Limb (tissue), 2 donors: ENCODE results near the gene ATP5F1E.
"Not testable (repeated sequence)": the region's sequence is repeated elsewhere in the genome, so short reads cannot be mapped to it uniquely, and the experiment has no call there.

ENCODE experiments used
- DNase-seq, 2 donors: peaks; one replicate each; pipeline ENCODE4 v3.0.0-alpha.2; 2016; ENCODE audit errors: extremely low spot score in 2 of 2

ATP5F1E gene

GRCh38 chr20:59020938-59021551, 11.1 kb downstream of the ATP5F1E start:
- DNase-seq: no peak

- no peak for DNase-seq
Observed at GRCh38 chr20:59019217-59019616, 12.9 kb downstream of the ATP5F1E start, which contains the start of gene TUBB1. TUBB1 (plus strand) TSS chr20:59019429; CDS start chr20:59019523, 94 bp downstream.

GRCh38 chr20:59018817-59019216, 13.3 kb downstream of the ATP5F1E start:
- no peak for DNase-seq

GRCh38 chr20:59017493-59018231, 14.5 kb downstream of the ATP5F1E start:
- DNase-seq: no peak

- DNase-seq: no peak
Observed at GRCh38 chr20:59016795-59017492, 15.2 kb downstream of the ATP5F1E start.

GRCh38 chr20:59015812-59016711, 16.1 kb downstream of the ATP5F1E start:
- no peak for DNase-seq

- DNase-seq: no peak
Observed at GRCh38 chr20:59015411-59015810, 16.7 kb downstream of the ATP5F1E start.

GRCh38 chr20:59014680-59015389, 17.3 kb downstream of the ATP5F1E start:
- no peak for DNase-seq

GRCh38 chr20:59013959-59014608, 18.1 kb downstream of the ATP5F1E start:
- no peak for DNase-seq

GRCh38 chr20:59013031-59013951, 18.8 kb downstream of the ATP5F1E start:
- DNase-seq: no peak

GRCh38 chr20:59011874-59012157, 20.3 kb downstream of the ATP5F1E start:
- DNase-seq: not testable (repeated sequence)

GRCh38 chr20:59010995-59011873, 20.9 kb downstream of the ATP5F1E start:
- DNase-seq: peak in 1 of 2 donors; percentile 50

GRCh38 chr20:59010321-59010994, 21.7 kb downstream of the ATP5F1E start:
- DNase-seq: no peak

GRCh38 chr20:59008715-59009336, 23.3 kb downstream of the ATP5F1E start:
- DNase-seq: no peak

- no peak for DNase-seq
Observed at GRCh38 chr20:59007665-59008511, 24.2 kb downstream of the ATP5F1E start.
